ENCODE results near the gene OR5C1. TPM values are rescaled to one million over a fixed set of nuclear protein-coding genes. Genes with fewer than 3 reads are reported as not detected.

OR5C1 gene
- total RNA-seq, 1 experiment from 2014 or later = not detected

DNA sequence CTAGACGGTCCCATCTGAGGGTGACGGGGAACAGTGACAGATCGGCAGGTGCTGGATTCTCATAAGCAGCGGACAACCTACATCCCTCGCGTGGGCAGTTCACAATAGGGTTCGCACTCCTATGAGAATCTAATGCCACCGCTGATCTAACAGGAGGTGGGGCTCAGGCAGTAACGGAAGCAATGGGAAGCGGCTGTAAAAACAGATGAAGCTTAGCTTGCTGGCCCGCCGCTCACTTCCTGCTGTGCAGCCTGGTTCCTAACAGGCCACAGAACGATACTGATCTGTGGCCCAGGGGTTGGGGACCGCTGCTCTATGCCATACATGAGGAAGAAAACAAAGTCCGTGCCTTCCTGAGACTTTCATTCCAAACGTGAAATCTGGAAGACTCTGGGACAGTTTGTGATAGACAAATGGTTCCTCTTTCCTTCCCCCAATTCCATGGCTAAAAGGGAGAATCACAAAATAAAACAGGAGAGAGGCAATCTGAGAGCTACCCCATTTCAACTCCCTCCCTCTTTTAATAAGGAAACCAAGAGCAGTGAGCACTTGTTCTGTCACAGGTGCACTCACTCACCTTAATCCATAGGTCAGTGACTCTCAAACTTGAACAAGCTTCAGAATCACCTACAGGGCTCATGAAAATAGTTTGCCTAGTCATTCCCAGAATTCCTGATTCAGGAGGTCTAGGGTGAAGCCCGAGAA, 27.6 kb downstream of the OR5C1 start:
- POLR2A ChIA-PET = no interaction called here

DNA sequence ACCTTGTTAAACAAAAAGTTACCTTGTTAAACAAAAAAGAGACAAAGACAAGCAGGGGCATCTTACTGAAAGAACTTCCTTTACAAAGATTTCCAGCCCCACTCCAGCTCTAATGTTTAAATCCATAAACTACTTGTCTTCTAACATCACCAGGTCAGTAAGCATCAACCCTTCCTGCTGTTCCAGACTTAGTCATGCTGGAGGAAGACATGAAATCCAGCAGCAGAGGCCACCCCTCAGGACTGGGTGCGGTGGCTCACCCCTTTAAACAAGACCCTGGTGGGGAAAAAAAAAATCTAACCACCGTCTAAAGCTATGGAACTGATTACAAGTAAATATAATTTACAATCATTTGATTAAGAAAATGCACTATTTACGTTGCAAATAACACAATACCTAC, 30.6 kb downstream of the OR5C1 start:
- Histone ChIP-seq H3K4me3 (ENCODE audit: low read depth in 2 of 2, low read length in 2 of 2) (no peak overlapping the region), H3K9me3 (ENCODE audit: control insufficient read depth, insufficient read depth, low read depth, low read length) (no peaks in the 10 kb centered on the region), H3K27me3 (ENCODE audit: control insufficient read depth, insufficient read depth, low read length) (no peaks in the 10 kb centered on the region), H3K27ac (ENCODE audit: low read length) (no peak overlapping the region), H3K36me3 (ENCODE audit: control insufficient read depth, insufficient read depth, low read length) (peaks cover 11% of the 10 kb centered on the region), H3K4me1 (ENCODE audit: control insufficient read depth, insufficient read depth, low read length) (peaks cover 10% of the 10 kb centered on the region)
- intact Hi-C loops (cut with micrococcal nuclease; ENCODE audit: unreplicated experiment) = loop anchor here (10.0 kb wide), 1 partner anchor 695 kb away; no protein-coding TSS in a partner anchor
- CTCF ChIA-PET = no interaction called here
- no peak for TF ChIP-seq TCF7L2 (IDR thresholded peaks at IDR 0.05; ENCODE audit: low read depth, low read length)
- TF ChIP-seq SIN3A (IDR thresholded peaks at IDR 0.05; ENCODE audit: borderline replicate concordance, insufficient read depth, low read depth, low read length) = no peak
- no peak for TF ChIP-seq POLR2AphosphoS5 (IDR thresholded peaks at IDR 0.05; ENCODE audit: low read depth, low read length)
- TF ChIP-seq, protein P1, sequence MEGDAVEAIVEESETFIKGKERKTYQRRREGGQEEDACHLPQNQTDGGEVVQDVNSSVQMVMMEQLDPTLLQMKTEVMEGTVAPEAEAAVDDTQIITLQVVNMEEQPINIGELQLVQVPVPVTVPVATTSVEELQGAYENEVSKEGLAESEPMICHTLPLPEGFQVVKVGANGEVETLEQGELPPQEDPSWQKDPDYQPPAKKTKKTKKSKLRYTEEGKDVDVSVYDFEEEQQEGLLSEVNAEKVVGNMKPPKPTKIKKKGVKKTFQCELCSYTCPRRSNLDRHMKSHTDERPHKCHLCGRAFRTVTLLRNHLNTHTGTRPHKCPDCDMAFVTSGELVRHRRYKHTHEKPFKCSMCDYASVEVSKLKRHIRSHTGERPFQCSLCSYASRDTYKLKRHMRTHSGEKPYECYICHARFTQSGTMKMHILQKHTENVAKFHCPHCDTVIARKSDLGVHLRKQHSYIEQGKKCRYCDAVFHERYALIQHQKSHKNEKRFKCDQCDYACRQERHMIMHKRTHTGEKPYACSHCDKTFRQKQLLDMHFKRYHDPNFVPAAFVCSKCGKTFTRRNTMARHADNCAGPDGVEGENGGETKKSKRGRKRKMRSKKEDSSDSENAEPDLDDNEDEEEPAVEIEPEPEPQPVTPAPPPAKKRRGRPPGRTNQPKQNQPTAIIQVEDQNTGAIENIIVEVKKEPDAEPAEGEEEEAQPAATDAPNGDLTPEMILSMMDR (IDR thresholded peaks at IDR 0.05) = no peak
- in situ Hi-C loops (cut with HindIII; ENCODE audit: low pct_unique_long_range_greater_than_20kb, low sequenced_read_pairs) = no loop called here
- no peak for ATAC-seq
- BruUV-seq (replicated peaks) = no TSS peak
- POLR2A ChIA-PET = no interaction called here
- no peak for DNase-seq (ENCODE audit: low read depth, low spot score)

More for the DNA sequence above, 27.6 kb downstream of the OR5C1 start:
- ATAC-seq (no peak), DNase-seq (ENCODE audit: low read depth, low spot score) (no peak)
- intact Hi-C loops (cut with micrococcal nuclease; ENCODE audit: unreplicated experiment) (loop anchor here (10.0 kb wide), 1 partner anchor 692 kb away; no protein-coding TSS in a partner anchor), in situ Hi-C loops (cut with HindIII; ENCODE audit: low pct_unique_long_range_greater_than_20kb, low sequenced_read_pairs) (no loop called here)
- no TSS peak for BruUV-seq (replicated peaks)
- H3K27ac ChIP-seq (ENCODE audit: low read length) = no peak overlapping the region
- no peak for TF ChIP-seq SIN3A (IDR thresholded peaks at IDR 0.05; ENCODE audit: borderline replicate concordance, insufficient read depth, low read depth, low read length)
- TF ChIP-seq, protein P2, sequence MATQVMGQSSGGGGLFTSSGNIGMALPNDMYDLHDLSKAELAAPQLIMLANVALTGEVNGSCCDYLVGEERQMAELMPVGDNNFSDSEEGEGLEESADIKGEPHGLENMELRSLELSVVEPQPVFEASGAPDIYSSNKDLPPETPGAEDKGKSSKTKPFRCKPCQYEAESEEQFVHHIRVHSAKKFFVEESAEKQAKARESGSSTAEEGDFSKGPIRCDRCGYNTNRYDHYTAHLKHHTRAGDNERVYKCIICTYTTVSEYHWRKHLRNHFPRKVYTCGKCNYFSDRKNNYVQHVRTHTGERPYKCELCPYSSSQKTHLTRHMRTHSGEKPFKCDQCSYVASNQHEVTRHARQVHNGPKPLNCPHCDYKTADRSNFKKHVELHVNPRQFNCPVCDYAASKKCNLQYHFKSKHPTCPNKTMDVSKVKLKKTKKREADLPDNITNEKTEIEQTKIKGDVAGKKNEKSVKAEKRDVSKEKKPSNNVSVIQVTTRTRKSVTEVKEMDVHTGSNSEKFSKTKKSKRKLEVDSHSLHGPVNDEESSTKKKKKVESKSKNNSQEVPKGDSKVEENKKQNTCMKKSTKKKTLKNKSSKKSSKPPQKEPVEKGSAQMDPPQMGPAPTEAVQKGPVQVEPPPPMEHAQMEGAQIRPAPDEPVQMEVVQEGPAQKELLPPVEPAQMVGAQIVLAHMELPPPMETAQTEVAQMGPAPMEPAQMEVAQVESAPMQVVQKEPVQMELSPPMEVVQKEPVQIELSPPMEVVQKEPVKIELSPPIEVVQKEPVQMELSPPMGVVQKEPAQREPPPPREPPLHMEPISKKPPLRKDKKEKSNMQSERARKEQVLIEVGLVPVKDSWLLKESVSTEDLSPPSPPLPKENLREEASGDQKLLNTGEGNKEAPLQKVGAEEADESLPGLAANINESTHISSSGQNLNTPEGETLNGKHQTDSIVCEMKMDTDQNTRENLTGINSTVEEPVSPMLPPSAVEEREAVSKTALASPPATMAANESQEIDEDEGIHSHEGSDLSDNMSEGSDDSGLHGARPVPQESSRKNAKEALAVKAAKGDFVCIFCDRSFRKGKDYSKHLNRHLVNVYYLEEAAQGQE (IDR thresholded peaks at IDR 0.05; ENCODE audit: insufficient read depth in 1 of 2, low read depth in 2 of 2, low read length in 1 of 2) = no peak
- no peak for TF ChIP-seq TCF7L2 (IDR thresholded peaks at IDR 0.05; ENCODE audit: low read depth, low read length)
- TF ChIP-seq, protein P1 (IDR thresholded peaks at IDR 0.05) = no peak
- TF ChIP-seq POLR2AphosphoS5 (IDR thresholded peaks at IDR 0.05; ENCODE audit: low read depth, low read length) = no peak
- H3K4me3 ChIP-seq (ENCODE audit: low read depth in 2 of 2, low read length in 2 of 2) = no peak overlapping the region
- H3K27me3 ChIP-seq (ENCODE audit: control insufficient read depth, insufficient read depth, low read length) = no peaks in the 10 kb centered on the region
- H3K9me3 ChIP-seq (ENCODE audit: control insufficient read depth, insufficient read depth, low read depth, low read length) = no peaks in the 10 kb centered on the region
- CTCF ChIA-PET = no interaction called here
- peaks cover 11% of the 10 kb centered on the region; the same call in 1 of the 2 replicates for H3K36me3 ChIP-seq (ENCODE audit: control insufficient read depth, insufficient read depth, low read length)
- H3K4me1 ChIP-seq (ENCODE audit: control insufficient read depth, insufficient read depth, low read length) = peaks cover 10% of the 10 kb centered on the region
